Raji (cell line): ENCODE results near the gene ANKRD11.

Experiments
- POLR2A ChIP-seq: IDR thresholded peaks from 2 replicates; pipeline ENCODE4 v1.6.1; 2011; ENCODE audit warnings: low read depth, low read length, control low read depth; ENCODE audit not compliant: insufficient read depth

The ANKRD11 gene

GRCh38 chr16:89365044-89365467, 125.3 kb downstream of the ANKRD11 start:
- no peak for TF ChIP-seq POLR2A

GRCh38 chr16:89364606-89365005, 125.8 kb downstream of the ANKRD11 start:
- TF ChIP-seq POLR2A, result no peak

GRCh38 chr16:89363621-89364393, 126.6 kb downstream of the ANKRD11 start:
- TF ChIP-seq POLR2A, result no peak

- TF ChIP-seq POLR2A, result no peak
Observed at GRCh38 chr16:89361751-89362539, 128.4 kb downstream of the ANKRD11 start.

- no peak for TF ChIP-seq POLR2A
Observed at GRCh38 chr16:89360760-89361435, 129.5 kb downstream of the ANKRD11 start.

GRCh38 chr16:89359264-89360147, 130.9 kb downstream of the ANKRD11 start:
- no peak for TF ChIP-seq POLR2A

GRCh38 chr16:89358030-89359005, 132.0 kb downstream of the ANKRD11 start:
- TF ChIP-seq POLR2A, result no peak

GRCh38 chr16:89357055-89357816, 133.1 kb downstream of the ANKRD11 start:
- TF ChIP-seq POLR2A, result no peak

GRCh38 chr16:89355686-89356085, 134.7 kb downstream of the ANKRD11 start:
- TF ChIP-seq POLR2A, result no peak

- TF ChIP-seq POLR2A, result no peak
Observed at GRCh38 chr16:89355007-89355406, 135.4 kb downstream of the ANKRD11 start.

GRCh38 chr16:89354325-89354724, 136.0 kb downstream of the ANKRD11 start:
- TF ChIP-seq POLR2A, result no peak

GRCh38 chr16:89352091-89352681, 138.2 kb downstream of the ANKRD11 start:
- TF ChIP-seq POLR2A, result no peak
